Measurements from ENCODE around the gene SCGB1C1. TPM values are rescaled to one million over a fixed set of nuclear protein-coding genes. Genes with fewer than 3 reads are reported as not detected.

Gene SCGB1C1
- total RNA-seq, 6 experiments from 2014 or later, result not detected

GRCh38 chr11:204587-205109, 11.8 kb downstream of the SCGB1C1 start:
- Mint-ChIP-seq H3K27ac (peak overlapping the region; percentile 24; the same call in 1 of the 2 replicates), H3K27me3 (ENCODE audit: insufficient read depth) (peaks cover 11% of the 10 kb centered on the region), H3K9me3 (no peaks in the 10 kb centered on the region), H3K36me3 (ENCODE audit: low read depth) (peaks cover 26% of the 10 kb centered on the region), H3K4me1 (ENCODE audit: low read depth) (peaks cover 7% of the 10 kb centered on the region), H3K4me3 (no peak overlapping the region)
- no peak for DNase-seq
- TF ChIP-seq CTCF (IDR thresholded peaks at IDR 0.05), result no peak

DNA sequence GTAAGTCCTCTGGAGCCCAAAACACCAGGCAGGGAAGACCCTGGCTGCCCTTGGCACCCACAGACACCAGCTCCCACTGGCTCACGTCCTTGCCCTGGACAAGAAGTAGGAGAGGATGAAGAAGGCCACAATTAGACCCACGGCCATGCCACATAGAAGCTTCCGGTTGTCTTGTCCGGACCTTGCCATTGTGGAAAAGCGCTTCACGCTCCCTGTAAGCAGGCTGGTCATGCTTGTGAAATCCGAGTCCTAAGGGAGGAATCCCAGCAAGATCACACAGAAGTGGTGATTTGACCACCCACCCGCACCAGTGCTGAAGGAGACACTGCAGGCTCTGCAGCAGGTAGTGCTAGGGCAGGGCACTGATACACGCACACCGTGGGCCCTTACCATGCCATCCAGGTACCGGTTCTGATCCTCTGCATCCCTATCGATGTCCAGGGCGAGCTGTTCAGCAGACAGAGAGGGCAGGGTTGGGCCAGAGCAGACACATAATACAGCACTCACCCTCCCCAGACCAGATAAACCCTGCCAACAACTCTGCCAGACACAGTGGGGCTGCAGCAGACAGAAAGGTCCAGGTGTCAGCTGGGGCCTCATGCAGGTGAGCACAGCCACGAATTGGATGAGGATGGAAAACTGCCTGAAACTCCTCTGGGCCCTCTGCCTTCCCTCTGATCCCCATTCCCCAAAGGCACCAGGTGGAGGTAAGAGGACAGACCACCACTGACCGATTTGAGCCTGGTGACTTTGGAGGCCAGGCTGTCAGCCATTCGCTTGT, 12.5 kb downstream of the SCGB1C1 start:
- Mint-ChIP-seq H3K9me3 (no peaks in the 10 kb centered on the region), H3K27me3 (ENCODE audit: insufficient read depth) (peaks cover 11% of the 10 kb centered on the region), H3K36me3 (ENCODE audit: low read depth) (peaks cover 34% of the 10 kb centered on the region), H3K27ac (peak overlapping the region; percentile 33; the same call in 1 of the 2 replicates), H3K4me3 (peak overlapping the region; percentile 100), H3K4me1 (ENCODE audit: low read depth) (peaks cover 15% of the 10 kb centered on the region)
- no peak for DNase-seq
- TF ChIP-seq CTCF (IDR thresholded peaks at IDR 0.05), result no peak

DNA sequence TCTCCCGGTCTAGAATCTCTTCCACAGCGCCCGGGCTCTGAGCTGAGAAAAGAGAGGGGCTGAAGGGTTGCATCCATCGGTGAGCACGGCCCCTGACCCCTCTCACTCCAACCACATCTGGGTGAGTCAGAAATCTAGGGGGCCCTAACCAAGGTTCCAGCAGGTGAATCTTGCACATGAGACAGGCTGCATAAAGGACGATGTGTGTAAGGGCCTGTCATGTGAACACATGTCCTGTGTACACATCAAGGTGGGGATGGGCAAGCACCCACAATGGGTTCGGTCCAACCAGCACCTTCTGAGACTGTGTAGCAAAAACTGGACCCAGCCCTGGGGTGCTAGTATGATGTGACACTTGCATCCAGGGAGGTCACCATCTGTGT, 13.1 kb downstream of the SCGB1C1 start:
- Mint-ChIP-seq H3K9me3 (no peaks in the 10 kb centered on the region), H3K4me1 (ENCODE audit: low read depth) (peaks cover 20% of the 10 kb centered on the region), H3K27me3 (ENCODE audit: insufficient read depth) (peaks cover 11% of the 10 kb centered on the region), H3K4me3 (peak overlapping the region; percentile 100), H3K27ac (peak overlapping the region; percentile 100), H3K36me3 (ENCODE audit: low read depth) (peaks cover 31% of the 10 kb centered on the region)
- DNase-seq, result no peak
- no peak for TF ChIP-seq CTCF (IDR thresholded peaks at IDR 0.05)

DNA sequence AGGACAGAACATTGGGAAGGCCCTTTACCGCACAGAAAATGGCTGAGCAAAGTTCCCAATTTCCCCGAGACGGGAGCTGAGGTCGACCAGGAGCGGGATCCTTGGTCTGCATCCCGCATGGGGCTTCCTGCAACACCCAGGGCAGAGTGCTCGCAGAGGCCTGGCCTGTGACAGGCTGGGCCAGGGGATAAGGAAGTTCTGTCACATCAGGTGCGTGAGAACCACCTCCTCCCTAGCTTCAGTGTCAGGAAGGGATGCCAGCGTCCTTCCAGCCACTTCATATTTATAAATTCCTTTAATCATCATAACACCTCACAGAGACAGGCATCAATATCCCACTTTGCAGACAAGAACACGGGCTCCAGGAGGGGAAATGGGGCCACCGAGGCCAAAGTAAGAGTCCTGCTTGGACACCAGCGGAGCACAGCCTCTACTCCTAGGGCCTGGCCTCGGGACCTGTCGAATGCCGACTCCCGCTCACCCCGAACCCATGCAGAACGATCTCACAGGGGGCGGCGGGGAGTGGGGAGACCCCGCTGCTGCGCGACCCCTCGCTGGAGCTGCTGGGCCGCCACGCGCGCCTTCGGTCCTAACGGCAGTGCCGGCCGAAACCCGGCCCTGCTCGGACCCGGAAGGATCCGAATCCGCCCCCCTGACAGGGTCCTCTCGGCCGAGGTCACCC, 13.8 kb downstream of the SCGB1C1 start:
- peaks cover 11% of the 10 kb centered on the region for H3K27me3 Mint-ChIP-seq (ENCODE audit: insufficient read depth)
- peak overlapping the region; percentile 100 for H3K27ac Mint-ChIP-seq
- H3K4me1 Mint-ChIP-seq (ENCODE audit: low read depth), result peaks cover 27% of the 10 kb centered on the region
- TF ChIP-seq CTCF (IDR thresholded peaks at IDR 0.05), result no peak
- peaks cover 35% of the 10 kb centered on the region for H3K36me3 Mint-ChIP-seq (ENCODE audit: low read depth)
- H3K9me3 Mint-ChIP-seq, result no peaks in the 10 kb centered on the region
- peak overlapping the region; percentile 100 for H3K4me3 Mint-ChIP-seq
- DNase-seq, result no peak

- H3K27me3 Mint-ChIP-seq (ENCODE audit: insufficient read depth), result peaks cover 11% of the 10 kb centered on the region
- H3K27ac Mint-ChIP-seq, result peak within 1 kb of the TSS; percentile 100
- no peak for TF ChIP-seq CTCF (IDR thresholded peaks at IDR 0.05)
- H3K4me1 Mint-ChIP-seq (ENCODE audit: low read depth), result peaks cover 32% of the 10 kb centered on the region
- peaks cover 35% of the 10 kb centered on the region for H3K36me3 Mint-ChIP-seq (ENCODE audit: low read depth)
- DNase-seq, result peak; percentile 99
- H3K9me3 Mint-ChIP-seq, result no peaks in the 10 kb centered on the region
- H3K4me3 Mint-ChIP-seq, result peak within 1 kb of the TSS; percentile 100
Observed at GRCh38 chr11:207208-207862, 14.5 kb downstream of the SCGB1C1 start, which contains the start of the genes BET1L and RIC8A. BET1L (minus strand) TSS chr11:207399; CDS start chr11:207321, 78 bp downstream. RIC8A (plus strand) TSS chr11:207708; CDS start chr11:208855, 1,147 bp downstream.

Data from HFFc6 (cell line).